ENCODE results near the gene GPHN. TPM values are rescaled to one million over a fixed set of nuclear protein-coding genes. Genes with fewer than 3 reads are reported as not detected.

GPHN gene
- total RNA-seq, 4 donors from 2014 or later, result 10.7 to 47.0 (median 28.2) TPM

DNA sequence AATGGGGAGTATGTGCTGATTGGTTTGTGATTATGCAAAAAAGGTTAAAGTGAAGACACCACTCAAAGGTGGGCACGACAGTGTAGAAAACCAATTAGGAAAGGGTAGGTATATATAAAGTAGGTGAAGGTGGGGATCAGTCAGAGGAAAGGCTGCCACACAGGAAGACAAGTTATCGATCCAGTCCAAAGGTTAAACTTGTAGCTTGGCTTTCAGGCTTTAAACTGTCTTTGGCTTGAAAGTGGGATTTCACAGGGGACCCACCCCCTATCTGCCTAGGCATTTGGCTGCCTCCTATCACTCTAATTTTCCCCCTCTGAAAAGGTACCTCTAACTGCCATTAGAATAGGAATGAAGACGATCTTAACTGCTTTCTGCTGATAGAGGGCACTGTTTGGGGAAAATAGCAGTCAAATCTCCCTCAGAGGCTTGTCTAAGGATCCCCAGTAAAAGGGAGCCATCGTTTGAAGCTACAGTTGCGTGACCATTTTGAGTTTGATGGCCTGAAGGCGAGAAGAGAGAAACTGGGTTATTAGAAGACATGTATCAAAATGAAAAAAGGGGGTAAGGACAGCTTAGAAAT is 250.2 kb downstream of the GPHN start:
- Histone ChIP-seq H3K27me3 (no peaks in the 10 kb centered on the region), H3K9me3 (no peaks in the 10 kb centered on the region), H3K4me1 (no peaks in the 10 kb centered on the region), H3K36me3 (no peaks in the 10 kb centered on the region), H3K27ac (no peak overlapping the region), H3K4me3 (no peak overlapping the region)
- TF ChIP-seq POLR2A (IDR thresholded peaks at IDR 0.05), result no peak
- TF ChIP-seq, protein P1, sequence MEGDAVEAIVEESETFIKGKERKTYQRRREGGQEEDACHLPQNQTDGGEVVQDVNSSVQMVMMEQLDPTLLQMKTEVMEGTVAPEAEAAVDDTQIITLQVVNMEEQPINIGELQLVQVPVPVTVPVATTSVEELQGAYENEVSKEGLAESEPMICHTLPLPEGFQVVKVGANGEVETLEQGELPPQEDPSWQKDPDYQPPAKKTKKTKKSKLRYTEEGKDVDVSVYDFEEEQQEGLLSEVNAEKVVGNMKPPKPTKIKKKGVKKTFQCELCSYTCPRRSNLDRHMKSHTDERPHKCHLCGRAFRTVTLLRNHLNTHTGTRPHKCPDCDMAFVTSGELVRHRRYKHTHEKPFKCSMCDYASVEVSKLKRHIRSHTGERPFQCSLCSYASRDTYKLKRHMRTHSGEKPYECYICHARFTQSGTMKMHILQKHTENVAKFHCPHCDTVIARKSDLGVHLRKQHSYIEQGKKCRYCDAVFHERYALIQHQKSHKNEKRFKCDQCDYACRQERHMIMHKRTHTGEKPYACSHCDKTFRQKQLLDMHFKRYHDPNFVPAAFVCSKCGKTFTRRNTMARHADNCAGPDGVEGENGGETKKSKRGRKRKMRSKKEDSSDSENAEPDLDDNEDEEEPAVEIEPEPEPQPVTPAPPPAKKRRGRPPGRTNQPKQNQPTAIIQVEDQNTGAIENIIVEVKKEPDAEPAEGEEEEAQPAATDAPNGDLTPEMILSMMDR (IDR thresholded peaks at IDR 0.05), result no peak
- no peak for DNase-seq

DNA sequence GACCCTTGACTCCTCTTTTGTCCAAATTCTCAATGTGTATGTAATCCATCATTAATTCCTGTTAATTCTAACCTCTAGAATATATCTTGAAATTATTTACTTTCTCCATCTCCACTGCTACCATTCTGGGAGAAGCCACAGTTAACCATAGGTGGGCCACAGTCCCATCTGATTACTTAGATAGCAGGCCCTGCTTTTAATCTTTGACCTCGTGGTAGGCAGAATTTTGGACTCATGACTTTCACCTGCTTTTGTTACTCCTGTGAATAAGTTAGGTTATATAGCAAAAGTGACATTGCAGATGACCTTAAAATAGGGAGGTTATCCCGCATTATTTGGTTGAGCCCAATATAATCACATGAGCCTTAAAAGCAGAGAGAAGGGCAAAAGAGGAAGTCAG is 264.2 kb downstream of the GPHN start:
- Histone ChIP-seq H3K9me3 (no peaks in the 10 kb centered on the region), H3K4me3 (no peak overlapping the region), H3K36me3 (peaks cover 0 to 4% (median 0%) of the 10 kb centered on the region in 3 donors), H3K27ac (no peak overlapping the region), H3K4me1 (no peaks in the 10 kb centered on the region), H3K27me3 (no peaks in the 10 kb centered on the region)
- DNase-seq, result no peak
- no peak for TF ChIP-seq POLR2A (IDR thresholded peaks at IDR 0.05)
- TF ChIP-seq, protein P1 (IDR thresholded peaks at IDR 0.05), result no peak

- Histone ChIP-seq H3K4me3 (no peak overlapping the region), H3K27me3 (no peaks in the 10 kb centered on the region), H3K4me1 (no peaks in the 10 kb centered on the region), H3K27ac (no peak overlapping the region), H3K36me3 (no peaks in the 10 kb centered on the region), H3K9me3 (no peaks in the 10 kb centered on the region)
- DNase-seq, result no peak
- no peak for TF ChIP-seq POLR2A (IDR thresholded peaks at IDR 0.05)
- TF ChIP-seq, protein P1 (IDR thresholded peaks at IDR 0.05), result no peak
These were observed 274.9 kb downstream of the GPHN start for GRCh38 chr14:66782853-66783252.

GRCh38 chr14:66790101-66790500 is 282.2 kb downstream of the GPHN start:
- TF ChIP-seq, protein P1 (IDR thresholded peaks at IDR 0.05), result no peak
- TF ChIP-seq POLR2A (IDR thresholded peaks at IDR 0.05), result no peak
- no peak for DNase-seq
- Histone ChIP-seq H3K9me3 (peaks cover 0 to 20% (median 0%) of the 10 kb centered on the region in 4 donors), H3K36me3 (no peaks in the 10 kb centered on the region), H3K4me1 (no peaks in the 10 kb centered on the region), H3K27ac (no peak overlapping the region), H3K27me3 (no peaks in the 10 kb centered on the region), H3K4me3 (no peak overlapping the region)

GRCh38 chr14:66802962-66803361 is 295.0 kb downstream of the GPHN start:
- no peaks in the 10 kb centered on the region for H3K36me3 ChIP-seq
- no peaks in the 10 kb centered on the region for H3K9me3 ChIP-seq
- H3K27ac ChIP-seq, result no peak overlapping the region
- H3K4me1 ChIP-seq, result no peaks in the 10 kb centered on the region
- TF ChIP-seq POLR2A (IDR thresholded peaks at IDR 0.05), result no peak
- TF ChIP-seq, protein P1 (IDR thresholded peaks at IDR 0.05), result no peak
- no peak overlapping the region for H3K4me3 ChIP-seq
- H3K27me3 ChIP-seq, result no peaks in the 10 kb centered on the region
- DNase-seq, result no peak

DNA sequence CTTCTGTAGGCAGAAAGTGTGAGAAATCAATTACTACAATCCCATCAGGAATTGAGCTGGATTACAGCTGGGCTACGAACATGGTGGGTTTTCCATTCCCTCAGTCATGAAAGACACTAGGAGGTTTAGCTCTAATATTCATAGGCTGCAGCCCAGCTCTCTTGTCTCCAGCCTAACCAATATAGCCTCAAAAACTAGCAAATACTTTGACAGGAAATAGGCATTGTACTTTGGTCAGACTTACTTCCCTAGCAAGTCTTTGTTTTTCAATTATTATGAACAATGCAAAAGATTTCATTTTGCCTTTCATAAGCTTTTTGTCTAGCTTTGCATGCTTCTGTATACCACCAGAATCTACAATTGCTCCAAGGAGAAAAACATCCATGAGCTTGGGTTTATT is 296.2 kb downstream of the GPHN start:
- Histone ChIP-seq H3K4me1 (no peaks in the 10 kb centered on the region), H3K27ac (no peak overlapping the region), H3K4me3 (no peak overlapping the region), H3K27me3 (no peaks in the 10 kb centered on the region), H3K36me3 (no peaks in the 10 kb centered on the region), H3K9me3 (no peaks in the 10 kb centered on the region)
- TF ChIP-seq POLR2A (IDR thresholded peaks at IDR 0.05), result no peak
- TF ChIP-seq, protein P1 (IDR thresholded peaks at IDR 0.05), result no peak
- no peak for DNase-seq

All from Peyer's patch (tissue), 4 donors.